Endometrium (tissue), 2 donors: ENCODE results near the gene CGB7.
"Not testable (repeated sequence)": the region's sequence is repeated elsewhere in the genome, so short reads cannot be mapped to it uniquely, and the experiment has no call there.

Experiments used
- FAIRE-seq: peaks from 2 replicates; lab custom pipeline; 2012; peaks lifted over from hg19 to GRCh38; lab: Jason Lieb, UNC
- donor health status: control.
- donor health status: control.

Gene CGB7

DNA sequence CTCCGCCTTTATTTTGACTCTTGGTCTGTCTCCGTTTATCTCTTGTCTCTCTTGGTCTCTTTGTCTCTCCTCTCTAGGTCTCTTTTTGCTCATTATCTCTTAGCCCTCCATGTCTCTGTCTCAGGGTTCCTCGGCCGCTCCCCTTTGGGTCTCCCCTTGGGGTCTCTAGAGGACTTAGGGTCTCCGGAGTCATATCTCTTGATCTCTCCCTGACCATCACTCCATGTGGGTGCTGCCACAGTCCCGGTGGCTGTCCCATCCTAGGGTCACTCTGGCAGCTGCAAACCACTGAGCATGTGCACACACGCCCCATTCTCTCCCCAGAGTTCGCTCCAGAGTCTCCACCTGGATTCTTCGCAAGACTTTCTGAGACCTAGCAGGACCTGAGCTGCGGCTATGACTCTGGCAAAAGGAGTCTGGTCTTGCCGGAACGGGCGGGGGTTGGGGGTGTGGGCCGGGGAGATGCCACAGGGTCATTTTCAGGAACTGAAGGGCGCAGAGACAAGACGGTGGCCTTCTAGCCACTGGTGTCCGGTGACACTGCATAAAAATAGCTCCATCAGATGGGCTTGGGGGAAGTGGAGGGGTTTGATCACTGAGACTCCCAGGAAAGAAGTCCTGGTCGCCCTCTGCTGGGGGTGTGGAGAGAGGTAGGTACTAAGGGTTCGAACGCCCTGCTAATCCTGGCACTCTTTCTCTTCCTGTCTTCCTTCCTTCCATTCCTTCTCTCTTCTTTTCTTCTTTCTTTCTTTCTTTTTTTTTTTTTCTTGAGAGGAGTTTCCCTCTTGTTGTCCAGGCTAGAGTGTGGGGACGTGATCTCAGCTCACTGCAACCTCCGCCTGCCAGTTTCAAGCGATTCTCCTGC lies 16.2 kb upstream of the CGB7 start:
- FAIRE-seq: no peak

GRCh38 chr19:49071860-49072547 lies 14.5 kb upstream of the CGB7 start:
- no peak for FAIRE-seq

DNA sequence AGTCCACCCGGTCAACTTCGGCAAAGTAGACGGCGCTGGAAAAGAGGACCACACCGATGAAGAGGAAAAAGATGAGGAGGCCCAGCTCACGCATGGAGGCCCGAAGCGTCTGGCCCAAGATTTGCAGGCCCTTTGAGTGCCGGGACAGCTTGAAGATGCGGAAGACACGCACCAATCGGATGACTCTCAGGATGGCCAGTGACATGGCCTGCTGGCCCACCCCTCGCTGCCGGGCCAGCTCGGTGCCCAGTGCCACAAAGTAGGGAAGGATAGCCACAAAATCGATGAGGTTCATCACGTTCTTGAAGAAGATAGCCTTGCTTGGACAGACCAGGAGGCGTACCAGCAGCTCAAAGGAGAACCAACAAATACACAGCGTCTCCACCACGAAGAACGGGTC lies 12.9 kb upstream of the CGB7 start:
- FAIRE-seq: no peak

DNA sequence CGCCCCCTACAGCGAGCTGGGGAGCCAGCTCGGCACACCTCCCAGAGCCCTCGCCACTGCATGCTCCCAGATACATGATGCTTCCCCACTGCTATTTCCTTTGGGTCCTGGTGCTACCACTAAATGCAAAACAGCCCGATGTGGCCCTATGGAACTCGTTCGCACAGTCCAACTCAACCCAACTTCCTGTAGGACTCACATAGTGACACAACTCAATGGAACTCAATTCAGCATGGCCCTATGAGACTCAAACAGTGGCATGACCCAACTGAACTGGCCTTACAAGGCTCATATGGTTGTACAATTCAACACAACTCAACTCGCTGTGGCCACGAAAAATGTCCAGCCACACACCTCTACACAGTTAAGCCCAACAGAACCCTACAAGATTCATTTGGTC lies 11.5 kb upstream of the CGB7 start:
- no peak for FAIRE-seq

DNA sequence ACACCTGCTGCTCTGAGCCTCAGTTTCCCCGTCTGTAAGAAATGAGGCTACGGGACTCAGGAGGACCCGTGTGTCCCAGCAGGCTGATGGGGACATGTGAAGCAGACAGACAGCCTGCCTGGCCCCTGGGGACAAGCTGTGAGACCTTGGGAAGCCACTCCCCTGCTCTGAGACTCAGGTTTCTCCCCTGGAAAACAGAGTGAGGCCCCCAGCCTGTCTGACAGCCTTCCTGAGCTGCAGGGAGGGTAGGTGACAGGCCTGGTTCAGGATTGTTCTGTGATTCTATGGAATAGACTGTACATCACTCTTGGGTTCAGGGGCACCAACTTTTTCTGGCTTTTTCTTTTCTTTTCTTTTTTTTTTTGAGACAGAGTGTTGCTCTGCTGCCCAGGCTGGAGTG lies 10.0 kb upstream of the CGB7 start:
- FAIRE-seq: no peak

GRCh38 chr19:49065905-49066512 lies 8.5 kb upstream of the CGB7 start:
- no peak for FAIRE-seq

GRCh38 chr19:49064768-49065611 lies 7.4 kb upstream of the CGB7 start, which contains the start of gene NTF4:
TSS of gene NTF4 (minus strand) at chr19:49064818. CDS start at chr19:49061997, 2,821 bp downstream.
- no peak for FAIRE-seq

- FAIRE-seq: no peak
These were observed 6.6 kb upstream of the CGB7 start for GRCh38 chr19:49064029-49064629.

DNA sequence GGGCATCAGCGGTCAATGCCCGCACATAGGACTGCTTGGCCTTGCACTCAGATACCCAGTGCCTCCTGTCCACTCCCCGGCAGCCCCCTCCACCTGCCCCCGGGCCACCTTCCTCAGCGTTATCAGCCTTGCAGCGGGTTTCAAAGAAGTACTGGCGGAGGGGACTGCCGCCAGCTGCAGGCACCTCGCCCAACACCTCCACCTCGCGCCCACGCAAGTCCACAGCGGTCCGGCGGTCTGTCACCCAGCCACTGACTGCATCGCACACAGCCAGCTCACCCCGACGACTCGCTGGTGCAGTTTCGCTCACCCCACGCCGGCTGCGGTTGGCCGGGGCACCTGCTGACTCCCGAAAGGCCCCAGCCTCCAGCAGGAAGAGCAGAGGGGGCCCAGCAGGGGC lies 3.9 kb upstream of the CGB7 start:
- FAIRE-seq: no peak

DNA sequence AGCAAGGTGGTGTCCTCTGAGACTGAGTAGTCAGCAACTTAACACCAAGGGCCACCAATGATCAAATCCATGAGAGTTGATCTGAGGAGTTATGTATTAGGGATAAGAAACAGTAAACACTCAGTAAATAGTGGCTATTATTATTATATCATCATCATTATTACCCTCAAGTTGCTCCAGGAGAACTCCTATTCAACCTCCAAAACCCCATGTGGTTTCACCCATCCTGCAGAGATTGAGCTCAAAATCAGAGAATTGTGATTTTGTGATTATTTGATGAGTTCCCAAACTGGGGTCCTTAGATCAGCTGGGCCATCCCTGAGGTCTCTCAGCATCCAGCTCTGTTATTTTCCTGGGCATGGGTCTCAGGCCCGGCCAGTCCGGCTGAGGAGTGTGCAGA lies 3.5 kb upstream of the CGB7 start:
- FAIRE-seq: no peak

- no peak for FAIRE-seq
These were observed 1.5 kb upstream of the CGB7 start for GRCh38 chr19:49059053-49059452.

DNA sequence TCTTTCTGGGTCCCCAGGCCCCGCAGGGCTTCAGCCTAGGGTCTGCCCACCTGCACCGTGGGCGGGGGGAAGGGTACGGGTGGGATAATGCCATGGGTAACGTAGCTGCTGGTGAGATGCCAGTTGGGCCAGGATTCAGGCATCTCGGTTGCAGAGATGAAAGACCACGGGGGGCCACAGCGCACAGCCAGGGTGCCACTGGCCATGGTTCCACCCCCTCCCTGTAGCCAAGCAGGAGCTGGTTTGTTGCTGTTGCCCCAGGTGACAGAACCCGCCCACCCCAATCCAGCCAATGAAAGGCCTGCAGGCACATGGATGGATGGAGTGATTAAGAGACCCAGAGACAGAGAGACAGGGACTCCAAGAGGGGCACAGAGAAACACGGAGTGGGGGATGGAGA lies 1.0 kb upstream of the CGB7 start:
- no peak for FAIRE-seq

DNA sequence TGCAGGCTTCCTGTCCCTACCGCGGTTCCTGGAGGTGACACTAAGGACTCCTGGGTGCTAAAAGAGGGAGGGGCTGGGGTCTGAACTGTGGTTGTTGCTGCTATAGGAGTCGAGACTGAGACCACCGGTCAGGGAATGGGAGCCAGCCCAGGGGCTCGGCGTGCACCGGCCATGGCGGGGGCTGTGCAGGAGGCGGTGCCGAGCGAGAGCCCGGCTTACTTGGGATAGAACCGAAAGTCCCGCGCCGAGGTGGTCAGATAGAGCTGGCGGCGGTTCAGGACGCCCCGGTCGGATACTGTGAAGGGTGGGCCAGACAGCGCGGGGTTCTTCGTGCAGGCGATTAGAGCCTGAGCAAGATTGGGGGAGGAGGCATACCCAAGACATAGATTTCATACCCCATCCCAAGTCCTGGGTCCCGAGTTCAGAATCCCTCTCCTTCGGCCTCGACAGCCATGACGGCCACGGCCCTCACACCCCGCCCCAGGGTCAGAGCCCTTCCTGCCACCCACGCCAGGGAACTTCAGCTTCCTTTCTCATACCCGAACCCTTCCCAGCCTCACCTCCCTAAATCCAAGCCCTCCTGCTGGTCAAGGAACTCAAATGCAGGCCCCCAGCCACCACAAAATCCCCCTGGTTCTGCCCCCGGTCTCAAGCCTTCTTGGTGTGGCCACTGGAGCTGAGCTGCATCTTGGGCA lies 500 bp downstream of the CGB7 start:
- not testable (repeated sequence) for FAIRE-seq

- FAIRE-seq: no peak
These were observed 1.2 kb downstream of the CGB7 start for GRCh38 chr19:49056101-49056901.

- FAIRE-seq: not testable (repeated sequence)
These were observed 7.0 kb downstream of the CGB7 start for GRCh38 chr19:49050376-49051033.

GRCh38 chr19:49049834-49050233 lies 7.7 kb downstream of the CGB7 start:
- not testable (repeated sequence) for FAIRE-seq

DNA sequence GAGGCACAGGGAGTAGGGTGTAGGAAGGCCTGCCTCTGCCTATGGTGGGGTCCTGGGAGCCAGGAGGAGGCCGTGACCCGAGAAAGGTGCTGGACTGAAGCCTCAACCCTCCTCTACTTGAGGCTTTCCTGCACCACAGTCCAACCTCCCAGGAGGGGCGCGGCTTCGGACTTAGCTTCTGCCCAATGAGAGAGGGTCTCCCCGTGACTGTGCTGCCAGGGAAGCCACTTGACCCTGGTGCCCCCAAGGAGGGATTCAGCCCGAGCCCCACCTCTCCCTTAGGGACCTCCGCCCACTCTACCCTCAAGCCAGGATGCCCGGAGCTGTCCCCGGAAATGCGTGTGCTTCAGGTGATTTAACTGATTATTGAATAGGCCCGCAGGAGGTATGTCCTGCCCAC lies 8.5 kb downstream of the CGB7 start, which contains the start of gene CGB8:
Gene CGB8, minus strand, starts transcription at position 101 of the 400 bp plus-strand sequence. CDS start 372 bp downstream, outside the sequence.
- FAIRE-seq: not testable (repeated sequence)

DNA sequence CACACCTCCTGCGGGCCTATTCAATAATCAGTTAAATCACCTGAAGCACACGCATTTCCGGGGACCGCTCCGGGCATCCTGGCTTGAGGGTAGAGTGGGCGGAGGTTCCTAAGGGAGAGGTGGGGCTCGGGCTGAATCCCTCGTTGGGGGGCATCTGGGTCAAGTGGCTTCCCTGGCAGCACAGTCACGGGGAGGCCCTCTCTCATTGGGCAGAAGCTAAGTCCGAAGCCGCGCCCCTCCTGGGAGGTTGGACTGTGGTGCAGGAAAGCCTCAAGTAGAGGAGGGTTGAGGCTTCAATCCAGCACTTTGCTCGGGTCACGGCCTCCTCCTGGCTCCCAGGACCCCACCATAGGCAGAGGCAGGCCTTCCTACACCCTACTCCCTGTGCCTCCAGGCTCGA lies 14.0 kb downstream of the CGB7 start, which contains the start of gene CGB5:
Gene CGB5, plus strand, starts transcription at position 301 of the 400 bp plus-strand sequence. CDS start 362 bp downstream, outside the sequence.
- FAIRE-seq: not testable (repeated sequence)

DNA sequence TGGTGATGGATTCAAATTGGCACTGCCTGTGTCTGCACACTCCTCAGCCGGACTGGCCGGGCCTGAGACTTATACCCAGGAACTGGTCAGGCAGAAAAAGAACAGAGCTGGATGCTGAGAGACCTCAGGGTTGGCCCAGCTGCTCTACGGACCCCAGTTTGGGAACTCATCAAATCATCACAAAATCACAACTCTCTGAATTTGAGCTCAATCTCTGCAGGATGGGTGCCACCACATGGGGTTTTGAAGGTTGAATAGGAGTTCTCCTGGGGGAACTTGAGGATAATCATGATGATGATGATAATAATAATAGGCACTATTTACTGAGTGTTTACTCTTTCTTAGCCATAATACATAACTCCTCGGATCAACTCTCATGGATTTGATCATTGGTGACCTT lies 14.9 kb downstream of the CGB7 start:
- not testable (repeated sequence) for FAIRE-seq
